OCI-LY3 (cell line): Measurements from ENCODE around the gene MCTP2.

ENCODE experiments used
- H2AFZ ChIP-seq: fragments of 200-600, 300-600 bp; shearing (Covaris generic); 2 replicates; pipeline ENCODE4 v1.6.0; 2014; ENCODE audit warnings: antibody characterized with exemption, low read depth, low read length
- H3K27ac ChIP-seq: fragments of 200-600, 300-600 bp; sonication (generic); 2 replicates; pipeline ENCODE4 v1.5.1; 2014; ENCODE audit warnings: mild to moderate bottlenecking, low read length, moderate library complexity, mixed read lengths
- H3K27me3 ChIP-seq: fragments of 200-600, 300-600 bp; sonication (generic); 2 replicates; pipeline ENCODE4 v1.6.1; 2014; ENCODE audit warnings: low read depth, low read length, mixed read lengths
- H3K36me3 ChIP-seq: fragments of 200-600, 300-600 bp; sonication (generic); replicated peaks from 2 replicates; pipeline ENCODE3; 2014; ENCODE audit warnings: low read depth, low read length, mixed read lengths
- H3K4me1 ChIP-seq: fragments of 300-600, 200-600 bp; sonication (generic); 2 replicates; pipeline ENCODE4 v1.6.1; 2014; ENCODE audit warnings: low read length, mixed read lengths
- H3K4me2 ChIP-seq: fragments of 200-600, 300-600 bp; sonication (generic); 2 replicates; pipeline ENCODE4 v1.6.1; 2014; ENCODE audit warnings: low read length, mixed read lengths
- H3K4me3 ChIP-seq: fragments of 300-600, 200-600 bp; sonication (generic); 2 replicates; pipeline ENCODE4 v1.5.1; 2014; ENCODE audit warnings: antibody characterized with exemption, mild to moderate bottlenecking, low read length, moderate library complexity
- H3K79me2 ChIP-seq: fragments of 300-600, 200-600 bp; shearing (Covaris generic); 2 replicates; pipeline ENCODE4 v1.6.1; 2014; ENCODE audit warnings: mild to moderate bottlenecking, low read length, mixed read lengths
- H3K9ac ChIP-seq: fragments of 300-600, 200-600 bp; shearing (Covaris generic); 2 replicates; pipeline ENCODE4 v1.6.0; 2014; ENCODE audit warnings: mild to moderate bottlenecking, low read length, moderate library complexity
- H3K9me3 ChIP-seq: fragments of 200-600, 300-600 bp; shearing (Covaris generic); 2 replicates; pipeline ENCODE4 v1.6.1; 2014; ENCODE audit warnings: low read length, mixed read lengths; ENCODE audit not compliant: insufficient read depth
- H4K20me1 ChIP-seq: fragments of 200-600, 300-600 bp; sonication (generic); 2 replicates; pipeline ENCODE4 v1.6.1; 2016; ENCODE audit warnings: low read length, mixed read lengths; ENCODE audit not compliant: insufficient read depth
- EZH2phosphoT487 ChIP-seq: fragments of 200-600 bp; shearing (Covaris generic); IDR thresholded peaks from 2 replicates; pipeline ENCODE4 v1.6.1; 2018; ENCODE audit warnings: antibody characterized with exemption, mixed run types, low read depth
- TF ChIP-seq, protein P1 (sequence below): fragments of 200-600, 300-600 bp; sonication (generic); IDR thresholded peaks from 2 replicates; pipeline ENCODE4 v1.5.1; 2014; ENCODE audit warnings: antibody characterized with exemption, low read length, low read depth

MCTP2 gene

DNA sequence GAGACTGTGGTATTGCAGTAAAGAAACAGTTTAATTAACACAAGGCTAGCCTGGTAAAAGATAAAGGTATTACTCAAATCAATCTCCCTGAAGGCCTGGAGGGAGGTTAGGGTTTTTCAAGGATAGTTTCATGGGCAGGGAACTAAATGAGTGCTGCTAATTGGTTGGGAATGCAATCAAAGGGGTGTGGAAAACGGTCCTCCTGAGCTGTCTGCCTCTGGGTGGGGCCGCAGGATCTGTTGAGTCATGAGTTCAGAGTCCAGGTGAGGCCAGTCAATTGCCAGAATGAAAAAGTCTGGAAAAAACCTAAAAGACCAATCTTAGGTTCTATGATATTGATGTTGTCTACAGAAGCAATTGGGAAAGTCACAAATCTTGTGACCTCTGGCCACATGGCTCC lies 293.2 kb downstream of the MCTP2 start:
- Histone ChIP-seq H3K9me3 (no peaks in the 10 kb centered on the region), H3K4me3 (no peak overlapping the region), H3K27me3 (no peaks in the 10 kb centered on the region), H3K27ac (no peak overlapping the region), H3K36me3 (no peaks in the 10 kb centered on the region), H3K9ac (no peak overlapping the region), H3K79me2 (no peaks in the 10 kb centered on the region), H3K4me1 (no peaks in the 10 kb centered on the region), H2AFZ (no peak overlapping the region), H3K4me2 (no peak overlapping the region), H4K20me1 (no peaks in the 10 kb centered on the region)
- TF ChIP-seq EZH2phosphoT487: no peak
- TF ChIP-seq, protein P1, sequence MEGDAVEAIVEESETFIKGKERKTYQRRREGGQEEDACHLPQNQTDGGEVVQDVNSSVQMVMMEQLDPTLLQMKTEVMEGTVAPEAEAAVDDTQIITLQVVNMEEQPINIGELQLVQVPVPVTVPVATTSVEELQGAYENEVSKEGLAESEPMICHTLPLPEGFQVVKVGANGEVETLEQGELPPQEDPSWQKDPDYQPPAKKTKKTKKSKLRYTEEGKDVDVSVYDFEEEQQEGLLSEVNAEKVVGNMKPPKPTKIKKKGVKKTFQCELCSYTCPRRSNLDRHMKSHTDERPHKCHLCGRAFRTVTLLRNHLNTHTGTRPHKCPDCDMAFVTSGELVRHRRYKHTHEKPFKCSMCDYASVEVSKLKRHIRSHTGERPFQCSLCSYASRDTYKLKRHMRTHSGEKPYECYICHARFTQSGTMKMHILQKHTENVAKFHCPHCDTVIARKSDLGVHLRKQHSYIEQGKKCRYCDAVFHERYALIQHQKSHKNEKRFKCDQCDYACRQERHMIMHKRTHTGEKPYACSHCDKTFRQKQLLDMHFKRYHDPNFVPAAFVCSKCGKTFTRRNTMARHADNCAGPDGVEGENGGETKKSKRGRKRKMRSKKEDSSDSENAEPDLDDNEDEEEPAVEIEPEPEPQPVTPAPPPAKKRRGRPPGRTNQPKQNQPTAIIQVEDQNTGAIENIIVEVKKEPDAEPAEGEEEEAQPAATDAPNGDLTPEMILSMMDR: no peak

DNA sequence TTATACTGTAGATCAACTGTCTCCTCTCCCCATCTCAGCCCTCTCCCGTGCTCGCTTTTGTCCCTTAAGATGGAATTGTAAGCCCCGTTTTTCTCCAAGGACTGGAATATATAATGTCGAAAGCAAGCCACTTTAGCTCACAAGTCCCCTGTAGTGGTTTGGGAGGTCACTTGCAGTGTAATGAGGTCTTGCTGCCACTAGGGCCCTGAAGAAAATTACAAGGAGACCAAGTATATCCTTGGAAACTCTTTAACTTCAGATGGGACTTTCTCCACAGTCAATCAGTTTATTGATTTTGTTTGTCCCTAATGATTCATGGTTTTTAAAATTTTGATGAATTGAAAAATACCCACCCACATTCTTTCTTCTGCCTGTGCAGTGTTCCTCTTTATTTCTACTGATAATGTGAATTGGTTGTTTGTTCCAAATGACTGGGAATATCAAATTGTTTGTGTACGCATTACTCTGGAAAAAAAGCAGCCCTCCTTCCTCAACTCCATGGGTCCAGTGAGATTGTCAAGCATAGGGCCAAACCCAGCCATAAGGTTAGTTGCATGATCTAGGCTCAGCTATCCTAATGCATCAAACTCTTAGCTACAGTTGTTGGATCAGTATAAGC lies 294.8 kb downstream of the MCTP2 start:
- Histone ChIP-seq H3K36me3 (no peaks in the 10 kb centered on the region), H4K20me1 (no peaks in the 10 kb centered on the region), H3K27me3 (no peaks in the 10 kb centered on the region), H3K4me2 (no peak overlapping the region), H3K9me3 (no peaks in the 10 kb centered on the region), H3K4me1 (no peaks in the 10 kb centered on the region), H2AFZ (no peak overlapping the region), H3K9ac (no peak overlapping the region), H3K4me3 (no peak overlapping the region), H3K79me2 (no peaks in the 10 kb centered on the region), H3K27ac (no peak overlapping the region)
- no peak for TF ChIP-seq EZH2phosphoT487
- TF ChIP-seq, protein P1: peak; percentile 38

DNA sequence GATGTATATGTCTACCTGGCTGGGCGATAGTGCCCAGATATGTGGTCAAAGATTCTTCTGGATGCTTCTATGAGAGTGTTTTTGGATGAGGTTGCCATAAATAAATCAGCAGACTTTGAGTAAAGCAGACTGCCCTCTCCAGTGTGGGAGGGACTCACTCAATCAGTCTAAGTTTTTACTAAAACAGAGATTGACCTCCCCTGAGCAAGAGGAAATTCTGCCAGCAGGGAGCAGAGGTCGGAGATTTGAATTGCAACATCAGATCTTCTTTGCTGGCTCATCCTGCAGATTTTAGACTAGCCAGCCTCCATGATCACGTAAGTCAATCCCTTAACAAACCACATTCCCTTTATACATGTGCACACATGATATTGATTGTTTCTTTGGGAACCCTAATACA lies 300.9 kb downstream of the MCTP2 start:
- TF ChIP-seq, protein P1: no peak
- no peak for TF ChIP-seq EZH2phosphoT487
- no peak overlapping the region for H3K4me2 ChIP-seq

More for the DNA sequence above, 300.9 kb downstream of the MCTP2 start:
- H3K4me1 ChIP-seq: no peaks in the 10 kb centered on the region
- no peak overlapping the region for H3K4me3 ChIP-seq
- no peaks in the 10 kb centered on the region for H3K27me3 ChIP-seq
- no peak overlapping the region for H3K27ac ChIP-seq
- H4K20me1 ChIP-seq: no peaks in the 10 kb centered on the region
- no peaks in the 10 kb centered on the region for H3K9me3 ChIP-seq
- no peaks in the 10 kb centered on the region for H3K79me2 ChIP-seq
- no peak overlapping the region for H3K9ac ChIP-seq
- no peak overlapping the region for H2AFZ ChIP-seq
- no peaks in the 10 kb centered on the region for H3K36me3 ChIP-seq
